HepG2 (cell line): ENCODE data around the gene ACP5. TPM values are rescaled to one million over a fixed set of nuclear protein-coding genes. Genes with fewer than 3 reads are reported as not detected.
A peak's percentile ranks its signal among the peaks of the same experiment; 100 is the strongest.

ENCODE experiments used
- AKNA ChIP-seq: sonication (generic); formaldehyde crosslinking; IDR thresholded peaks from 2 replicates; pipeline ENCODE4 v1.4.0; 2020; ENCODE audit warnings: missing genetic modification reagents, borderline replicate concordance
- ARNTL ChIP-seq: sonication (generic); formaldehyde crosslinking; IDR thresholded peaks from 2 replicates; pipeline ENCODE4 v1.4.0; 2020; ENCODE audit warnings: mild to moderate bottlenecking, missing genetic modification reagents
- CHD2 ChIP-seq: IDR thresholded peaks from 2 replicates; pipeline ENCODE4 v1.6.1; 2011; ENCODE audit warnings: low read depth, low read length, improper control_type of control experiment
- MIER2 ChIP-seq: IDR thresholded peaks from 2 replicates; pipeline ENCODE4 v1.6.1; 2016; ENCODE audit warnings: missing biosample characterization, missing genetic modification reagents
- MXI1 ChIP-seq: IDR thresholded peaks from 3 replicates; pipeline ENCODE4 v1.6.1; 2012; ENCODE audit warnings: low read depth, low read length, inconsistent platforms, borderline replicate concordance
- MYPOP ChIP-seq: sonication (generic); formaldehyde crosslinking; IDR thresholded peaks from 2 replicates; pipeline ENCODE4 v1.8.1; 2023; ENCODE audit warnings: mild to moderate bottlenecking, moderate library complexity, missing genetic modification reagents
- NFYB ChIP-seq: sonication (generic); formaldehyde crosslinking; IDR thresholded peaks from 2 replicates; pipeline ENCODE4 v1.4.0; 2020; ENCODE audit warnings: missing genetic modification reagents
- NFYC ChIP-seq: IDR thresholded peaks from 2 replicates; pipeline ENCODE4 v1.6.1; 2016; ENCODE audit warnings: missing genetic modification reagents, missing compliant biosample characterization
- RFXAP ChIP-seq: sonication (generic); formaldehyde crosslinking; IDR thresholded peaks from 2 replicates; pipeline ENCODE4 v1.4.0; 2020; ENCODE audit warnings: missing genetic modification reagents, borderline replicate concordance
- SP2 ChIP-seq: sonication (generic); formaldehyde crosslinking; IDR thresholded peaks from 2 replicates; pipeline ENCODE4 v1.5.1; 2020; ENCODE audit warnings: mild to moderate bottlenecking, missing genetic modification reagents
- TEAD3 ChIP-seq: optimal IDR thresholded peaks from 2 replicates; pipeline ENCODE3; 2016; ENCODE audit warnings: borderline replicate concordance
- TFDP2 ChIP-seq: sonication (generic); formaldehyde crosslinking; IDR thresholded peaks from 2 replicates; pipeline ENCODE4 v1.4.0; 2020; ENCODE audit warnings: missing genetic modification reagents
- YY1 ChIP-seq: IDR thresholded peaks from 2 replicates; pipeline ENCODE4 v1.6.1; 2011; ENCODE audit warnings: low read length, low read depth, moderate library complexity, mild to moderate bottlenecking; ENCODE audit not compliant: insufficient read depth, insufficient replicate concordance
- ZBTB20 ChIP-seq: sonication (generic); formaldehyde crosslinking; IDR thresholded peaks from 2 replicates; pipeline ENCODE4 v1.8.1; 2023; ENCODE audit warnings: missing genetic modification reagents, low read depth, mild to moderate bottlenecking, borderline replicate concordance
- ZBTB38 ChIP-seq: sonication (generic); formaldehyde crosslinking; IDR thresholded peaks from 2 replicates; pipeline ENCODE4 v1.5.1; 2020; ENCODE audit warnings: mild to moderate bottlenecking, missing genetic modification reagents
- ZBTB49 ChIP-seq: sonication (generic); formaldehyde crosslinking; IDR thresholded peaks from 2 replicates; pipeline ENCODE4 v1.4.0; 2020; ENCODE audit warnings: missing genetic modification reagents, borderline replicate concordance
- ZNF460 ChIP-seq: sonication (generic); formaldehyde crosslinking; IDR thresholded peaks from 2 replicates; pipeline ENCODE4 v1.5.1; 2020; ENCODE audit warnings: missing genetic modification reagents, mild to moderate bottlenecking, borderline replicate concordance
- ZSCAN5A ChIP-seq: sonication (generic); formaldehyde crosslinking; IDR thresholded peaks from 2 replicates; pipeline ENCODE4 v1.8.0; 2022; ENCODE audit warnings: mild to moderate bottlenecking, missing genetic modification reagents, borderline replicate concordance
- polyA plus RNA-seq, 8 experiments: library from polyadenylated mRNA; depleted of rRNA in 3 of 8; stranded (reverse) in 7 of 8; unstranded in 1 of 8; fragments of >200 nt; fragmentation: Illumina TruSeq in 4 of 8; extraction: Trizol in 4 of 8; gene quantifications; 2 replicates each; pipeline versions ENCODE4 v1.2.1 to v1.2.3, GENCODE V29; 2011 to 2016; ENCODE audit warnings: low read depth in 4 of 8, missing spikeins in 1 of 8, mixed read lengths in 1 of 8; ENCODE audit not compliant: insufficient read depth in 1 of 8
- total RNA-seq, 5 experiments: library from RNA; depleted of rRNA; stranded (reverse); fragments of >200 nt; fragmentation: Illumina TruSeq; extraction: Trizol; gene quantifications; 2 replicates each; pipeline ENCODE4 v1.2.3, GENCODE V29; 2016; ENCODE audit warnings: low read depth in 1 of 5

Gene ACP5
- total and polyA plus RNA-seq, 2 of the 13 experiments (the other 11 are each of a cell fraction or from before 2014, with no cell fraction given): 1.3 to 6.7 TPM

GRCh38 chr19:11530432-11530831 is 47.0 kb downstream of the ACP5 start (continued):
- TF ChIP-seq ZBTB49 (CRISPR knock-in tag): no peak
- TF ChIP-seq ARNTL (CRISPR knock-in tag): peak; percentile 95
- no peak for TF ChIP-seq CHD2
- TF ChIP-seq NFYB (CRISPR knock-in tag): peak; percentile 90
- peak; percentile 68; the same call in 1 of the 2 replicates for TF ChIP-seq MIER2 (CRISPR knock-in tag)
- TF ChIP-seq TEAD3 (CRISPR knock-in tag): peak; percentile 37
- TF ChIP-seq MXI1: peak; percentile 99
- no peak for TF ChIP-seq ZSCAN5A (CRISPR knock-in tag)
- peak; percentile 42 for TF ChIP-seq YY1
- 0 out of 2 replicates have a peak, but pooled peaks have one; percentile 43 for TF ChIP-seq MYPOP
- peak; percentile 41 for TF ChIP-seq SP2 (CRISPR knock-in tag)
- TF ChIP-seq ZBTB38 (CRISPR knock-in tag): peak; percentile 47; the same call in 1 of the 2 replicates
- TF ChIP-seq RFXAP (CRISPR knock-in tag): peak; percentile 94
- TF ChIP-seq AKNA (CRISPR knock-in tag): peak; percentile 30; the same call in 1 of the 2 replicates
- TF ChIP-seq ZBTB20 (CRISPR knock-in tag): no peak
- peak; percentile 82 for TF ChIP-seq TFDP2 (CRISPR knock-in tag)
- TF ChIP-seq NFYC (CRISPR knock-in tag): peak; percentile 94
- TF ChIP-seq ZNF460 (CRISPR knock-in tag): no peak
